NCI-H345 (cell line): ENCODE data around the gene GPC4.
A peak's percentile ranks its signal among the peaks of the same experiment; 100 is the strongest.
"Not testable (repeated sequence)": the region's sequence is repeated elsewhere in the genome, so short reads cannot be mapped to it uniquely, and the experiment has no call there.

Experiments used
- DNase-seq: peaks from one replicate; lab custom pipeline; 2025; lab: John Stamatoyannopoulos, UW

GPC4 gene

GRCh38 chrX:133305348-133305747 lies 109.9 kb downstream of the GPC4 start:
- DNase-seq, result no peak

- no peak for DNase-seq
These were observed 112.4 kb downstream of the GPC4 start for GRCh38 chrX:133302775-133303445.

- DNase-seq, result no peak
These were observed 114.7 kb downstream of the GPC4 start for GRCh38 chrX:133300591-133300990.

- DNase-seq, result no peak
These were observed 118.0 kb downstream of the GPC4 start for GRCh38 chrX:133297284-133297683.

GRCh38 chrX:133294126-133294525 lies 121.2 kb downstream of the GPC4 start:
- DNase-seq, result no peak

- no peak for DNase-seq
These were observed 125.2 kb downstream of the GPC4 start for GRCh38 chrX:133290076-133290475.

GRCh38 chrX:133287860-133288259 lies 127.4 kb downstream of the GPC4 start:
- no peak for DNase-seq

GRCh38 chrX:133285341-133285740 lies 129.9 kb downstream of the GPC4 start:
- no peak for DNase-seq

- not testable (repeated sequence) for DNase-seq
These were observed 136.1 kb downstream of the GPC4 start for GRCh38 chrX:133279112-133279730.

GRCh38 chrX:133273180-133273579 lies 142.1 kb downstream of the GPC4 start:
- DNase-seq, result no peak

GRCh38 chrX:133269168-133269567 lies 146.1 kb downstream of the GPC4 start:
- peak; percentile 32 for DNase-seq

GRCh38 chrX:133267621-133268020 lies 147.7 kb downstream of the GPC4 start:
- DNase-seq, result no peak

- no peak for DNase-seq
These were observed 150.0 kb downstream of the GPC4 start for GRCh38 chrX:133265331-133265730.

- DNase-seq, result no peak
These were observed 156.8 kb downstream of the GPC4 start for GRCh38 chrX:133258481-133258880.

GRCh38 chrX:133254666-133255065 lies 160.6 kb downstream of the GPC4 start:
- DNase-seq, result no peak

GRCh38 chrX:133251204-133251603 lies 164.1 kb downstream of the GPC4 start:
- DNase-seq, result no peak

GRCh38 chrX:133250184-133251100 lies 164.8 kb downstream of the GPC4 start:
- DNase-seq, result no peak
